Measurements from ENCODE around the gene UQCC5. TPM values are rescaled to one million over a fixed set of nuclear protein-coding genes. Genes with fewer than 3 reads are reported as not detected.
A peak's percentile ranks its signal among the peaks of the same experiment; 100 is the strongest.

The UQCC5 gene
- total RNA-seq, 2 donors from 2014 or later: 0.78 to 7.3 TPM

DNA sequence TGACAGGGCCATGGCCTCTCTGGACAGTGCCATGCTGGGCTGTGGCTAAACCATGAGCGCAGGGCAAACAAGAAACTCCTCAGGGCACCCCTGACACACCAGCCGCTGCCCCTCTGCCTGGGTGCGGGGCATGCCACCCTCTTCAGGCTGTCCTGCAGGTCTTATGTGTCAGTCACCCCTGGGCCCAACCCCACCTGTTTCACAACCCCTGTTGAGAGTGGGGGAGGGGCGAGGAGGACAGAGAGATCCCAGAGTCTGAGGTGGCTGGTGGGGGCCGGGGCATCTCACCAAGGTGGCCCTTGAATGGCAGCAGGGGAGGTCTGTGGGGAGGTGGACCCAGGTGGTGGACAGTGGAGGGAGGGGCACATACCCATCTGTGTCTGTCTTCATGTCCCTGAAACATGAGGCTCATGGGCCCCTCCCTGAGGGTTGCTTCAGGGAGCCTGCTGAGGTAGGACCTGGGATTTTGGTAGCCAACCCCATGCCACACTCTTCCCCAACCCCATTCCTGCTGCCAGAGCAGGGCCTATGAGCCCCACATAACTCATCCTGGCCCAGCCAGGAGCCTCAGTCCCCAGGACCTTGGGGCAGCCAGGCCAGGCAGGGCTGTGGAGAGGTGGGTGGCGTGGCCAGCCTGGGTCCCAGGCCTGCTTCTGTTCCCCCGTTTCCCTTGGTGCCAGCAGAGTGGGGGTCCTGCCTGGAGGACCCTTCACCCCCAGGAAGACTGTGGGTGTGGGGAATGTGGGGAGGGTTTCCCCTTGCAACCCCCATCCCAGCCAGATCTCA is 43.0 kb upstream of the UQCC5 start:
- DNase-seq (no peak), ATAC-seq (no peak)
- Histone ChIP-seq H3K9me3 (no peaks in the 10 kb centered on the region), H3K27ac (no peak overlapping the region), H3K4me1 (peaks cover 4% of the 10 kb centered on the region), H3K36me3 (replicated peaks in 1 of 2; ENCODE audit: insufficient read depth in 1 of 2, low read depth in 2 of 2) (peaks cover 0 to 20% of the 10 kb centered on the region in 2 donors), H3K4me3 (no peak overlapping the region), H3K27me3 (no peaks in the 10 kb centered on the region)
- intact Hi-C loops (cut with DNase I): no loop called here
- TF ChIP-seq POLR2A (IDR thresholded peaks at IDR 0.05): no peak
- TF ChIP-seq, protein P1, sequence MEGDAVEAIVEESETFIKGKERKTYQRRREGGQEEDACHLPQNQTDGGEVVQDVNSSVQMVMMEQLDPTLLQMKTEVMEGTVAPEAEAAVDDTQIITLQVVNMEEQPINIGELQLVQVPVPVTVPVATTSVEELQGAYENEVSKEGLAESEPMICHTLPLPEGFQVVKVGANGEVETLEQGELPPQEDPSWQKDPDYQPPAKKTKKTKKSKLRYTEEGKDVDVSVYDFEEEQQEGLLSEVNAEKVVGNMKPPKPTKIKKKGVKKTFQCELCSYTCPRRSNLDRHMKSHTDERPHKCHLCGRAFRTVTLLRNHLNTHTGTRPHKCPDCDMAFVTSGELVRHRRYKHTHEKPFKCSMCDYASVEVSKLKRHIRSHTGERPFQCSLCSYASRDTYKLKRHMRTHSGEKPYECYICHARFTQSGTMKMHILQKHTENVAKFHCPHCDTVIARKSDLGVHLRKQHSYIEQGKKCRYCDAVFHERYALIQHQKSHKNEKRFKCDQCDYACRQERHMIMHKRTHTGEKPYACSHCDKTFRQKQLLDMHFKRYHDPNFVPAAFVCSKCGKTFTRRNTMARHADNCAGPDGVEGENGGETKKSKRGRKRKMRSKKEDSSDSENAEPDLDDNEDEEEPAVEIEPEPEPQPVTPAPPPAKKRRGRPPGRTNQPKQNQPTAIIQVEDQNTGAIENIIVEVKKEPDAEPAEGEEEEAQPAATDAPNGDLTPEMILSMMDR (IDR thresholded peaks at IDR 0.05): no peak
- WGBS, 2 donors: 89 to 93% methylated on average over 5 to 7 of the region's 7 CpGs

GRCh38 chr3:52494445-52494844 is 42.0 kb upstream of the UQCC5 start:
- Histone ChIP-seq H3K27ac (peak overlapping the region in 1 of 4 donors; percentile 67), H3K9me3 (no peaks in the 10 kb centered on the region), H3K27me3 (no peaks in the 10 kb centered on the region), H3K36me3 (replicated peaks in 1 of 2; ENCODE audit: insufficient read depth in 1 of 2, low read depth in 2 of 2) (peaks cover 0 to 20% of the 10 kb centered on the region in 2 donors), H3K4me1 (peaks cover 4% of the 10 kb centered on the region), H3K4me3 (no peak overlapping the region)
- TF ChIP-seq, protein P1 (IDR thresholded peaks at IDR 0.05): no peak
- TF ChIP-seq POLR2A (IDR thresholded peaks at IDR 0.05): no peak
- WGBS, 2 donors: 80 to 89% methylated on average over 7 of the region's 7 CpGs
- intact Hi-C loops (cut with DNase I): no loop called here
- DNase-seq (no peak), ATAC-seq (no peak)

GRCh38 chr3:52494886-52495495 is 41.4 kb upstream of the UQCC5 start, which contains the start of gene STAB1:
Gene STAB1, plus strand, starts transcription at chr3:52495338. Its CDS starts 76 bp downstream, at chr3:52495414.
- Histone ChIP-seq H3K4me3 (no peak within 1 kb of the TSS), H3K9me3 (no peaks in the 10 kb centered on the region), H3K36me3 (replicated peaks in 1 of 2; ENCODE audit: insufficient read depth in 1 of 2, low read depth in 2 of 2) (peaks cover 0 to 19% of the 10 kb centered on the region in 2 donors), H3K4me1 (peaks cover 2% of the 10 kb centered on the region), H3K27ac (peak within 1 kb of the TSS in 2 of 4 donors; percentile 53 to 67), H3K27me3 (no peaks in the 10 kb centered on the region)
- TF ChIP-seq, protein P1 (IDR thresholded peaks at IDR 0.05): no peak
- no peak for TF ChIP-seq POLR2A (IDR thresholded peaks at IDR 0.05)
- peak in 2 of 4 donors; percentile 32 to 47 for DNase-seq
- peak; percentile 11 for ATAC-seq
- WGBS, 2 donors: 73 to 80% methylated on average over 17 to 25 of the region's 25 CpGs
- intact Hi-C loops (cut with DNase I): no loop called here

GRCh38 chr3:52495777-52496602 is 40.4 kb upstream of the UQCC5 start:
- no peaks in the 10 kb centered on the region for H3K9me3 ChIP-seq
- intact Hi-C loops (cut with DNase I): no loop called here
- H3K27ac ChIP-seq: peak overlapping the region in 2 of 4 donors; percentile 53 to 67
- WGBS, 2 donors: 60 to 62% methylated on average over 1 to 14 of the region's 16 CpGs
- no peak overlapping the region for H3K4me3 ChIP-seq
- peak in 2 of 4 donors; percentile 42 to 56 for DNase-seq
- H3K36me3 ChIP-seq (replicated peaks in 1 of 2; ENCODE audit: insufficient read depth in 1 of 2, low read depth in 2 of 2): peaks cover 0 to 14% of the 10 kb centered on the region in 2 donors
- H3K27me3 ChIP-seq: no peaks in the 10 kb centered on the region
- no peaks in the 10 kb centered on the region for H3K4me1 ChIP-seq
- peak; percentile 19 for ATAC-seq
- no peak for TF ChIP-seq POLR2A (IDR thresholded peaks at IDR 0.05)
- TF ChIP-seq, protein P1 (IDR thresholded peaks at IDR 0.05): no peak

Measured in body of pancreas (tissue), 4 donors.